Measurements from ENCODE around the gene NAALADL2.

DNA sequence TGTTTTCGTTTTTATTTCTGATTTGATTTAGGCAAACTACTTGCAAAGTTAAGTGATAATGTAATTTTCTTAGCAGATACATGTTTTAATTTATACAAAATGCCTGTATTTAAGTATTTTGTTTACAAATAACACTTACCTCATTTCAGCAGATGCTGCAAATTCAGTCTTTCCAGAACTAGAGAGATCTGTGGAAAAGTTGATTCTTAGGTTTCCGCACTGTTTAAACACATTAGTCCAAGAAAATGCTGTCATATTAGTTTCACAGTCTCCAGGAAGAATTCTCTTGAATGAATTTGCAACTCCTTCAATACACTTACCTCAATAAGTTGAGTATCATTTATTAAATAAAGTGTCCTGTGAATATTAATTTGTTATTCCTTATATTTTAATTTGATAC lies 383.1 kb downstream of the NAALADL2 start:
- TF ChIP-seq, protein P1, sequence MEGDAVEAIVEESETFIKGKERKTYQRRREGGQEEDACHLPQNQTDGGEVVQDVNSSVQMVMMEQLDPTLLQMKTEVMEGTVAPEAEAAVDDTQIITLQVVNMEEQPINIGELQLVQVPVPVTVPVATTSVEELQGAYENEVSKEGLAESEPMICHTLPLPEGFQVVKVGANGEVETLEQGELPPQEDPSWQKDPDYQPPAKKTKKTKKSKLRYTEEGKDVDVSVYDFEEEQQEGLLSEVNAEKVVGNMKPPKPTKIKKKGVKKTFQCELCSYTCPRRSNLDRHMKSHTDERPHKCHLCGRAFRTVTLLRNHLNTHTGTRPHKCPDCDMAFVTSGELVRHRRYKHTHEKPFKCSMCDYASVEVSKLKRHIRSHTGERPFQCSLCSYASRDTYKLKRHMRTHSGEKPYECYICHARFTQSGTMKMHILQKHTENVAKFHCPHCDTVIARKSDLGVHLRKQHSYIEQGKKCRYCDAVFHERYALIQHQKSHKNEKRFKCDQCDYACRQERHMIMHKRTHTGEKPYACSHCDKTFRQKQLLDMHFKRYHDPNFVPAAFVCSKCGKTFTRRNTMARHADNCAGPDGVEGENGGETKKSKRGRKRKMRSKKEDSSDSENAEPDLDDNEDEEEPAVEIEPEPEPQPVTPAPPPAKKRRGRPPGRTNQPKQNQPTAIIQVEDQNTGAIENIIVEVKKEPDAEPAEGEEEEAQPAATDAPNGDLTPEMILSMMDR (IDR thresholded peaks at IDR 0.05), result no peak
- TF ChIP-seq POLR2A (IDR thresholded peaks at IDR 0.05), result no peak

Data from upper lobe of left lung (tissue), 4 donors.